Activated CD4-positive, alpha-beta memory T cell treated with anti-CD3 and anti-CD28 coated beads, Interleukin-2, amount 10 ng/mL, durations not matched to agents 7 days and 5 days (primary cell): Measurements from ENCODE around the gene HLA-DPA1. TPM values are rescaled to one million over a fixed set of nuclear protein-coding genes. Genes with fewer than 3 reads are reported as not detected.

Experiments
- CTCF ChIA-PET: fragments of 350-600 bp; sonication (Branson Sonifier 250); formaldehyde crosslinking; loops from one replicate; lab custom pipeline; 2021; ENCODE audit warnings: antibody characterized with exemption, inconsistent platforms; lab: Charles Lee
- POLR2A ChIA-PET: fragments of 350-600 bp; sonication (Branson Sonifier 250); formaldehyde crosslinking; loops from one replicate; lab custom pipeline; 2021; ENCODE audit warnings: antibody characterized with exemption; lab: Charles Lee
- DNase-seq: peaks from one replicate; pipeline ENCODE4 v3.0.0-alpha.2; 2020
- H3K27ac Mint-ChIP-seq: one replicate; pipeline ENCODE4 v1.8.0; 2021; ENCODE audit warnings: mild to moderate bottlenecking, mixed read lengths
- H3K27me3 Mint-ChIP-seq: one replicate; pipeline ENCODE4 v1.8.0; 2021; ENCODE audit warnings: mixed read lengths
- H3K36me3 Mint-ChIP-seq: one replicate; pipeline ENCODE4 v1.8.0; 2021; ENCODE audit warnings: low read depth, mixed read lengths
- H3K4me1 Mint-ChIP-seq: one replicate; pipeline ENCODE4 v1.8.0; 2021; ENCODE audit warnings: mixed read lengths
- H3K4me3 Mint-ChIP-seq: one replicate; pipeline ENCODE4 v1.8.0; 2021; ENCODE audit warnings: mild to moderate bottlenecking, mixed read lengths
- H3K9me3 Mint-ChIP-seq: one replicate; pipeline ENCODE4 v1.8.0; 2021; ENCODE audit warnings: mixed read lengths
- total RNA-seq, 2 experiments: library from RNA; stranded (reverse); gene quantifications; one replicate each; pipeline ENCODE4 v1.2.3, GENCODE V29; 2021

HLA-DPA1 gene
- 100 to 1,000 TPM; 173 to 176 TPM for total RNA-seq

- peak within 1 kb of the TSS; percentile 79 for H3K27ac Mint-ChIP-seq
- H3K27me3 Mint-ChIP-seq = no peaks in the 10 kb centered on the region
- CTCF ChIA-PET = interaction anchor here (0.8 to 1.8 kb wide), 9 partner anchors 17 to 175 kb away, joined by 3 to 5 read pairs (median 4); no protein-coding TSS in a partner anchor
- H3K36me3 Mint-ChIP-seq = peaks cover 22% of the 10 kb centered on the region
- H3K4me3 Mint-ChIP-seq = peak within 1 kb of the TSS; percentile 86
- POLR2A ChIA-PET = interaction anchor here (0.7 to 5.0 kb wide), 15 partner anchors 9 to 240 kb away, joined by 3 to 32 read pairs (median 4); partner anchors contain the start of genes BRD2, HLA-DMB and TAPBP
- peak; percentile 65 for DNase-seq
- H3K4me1 Mint-ChIP-seq = peaks cover 63% of the 10 kb centered on the region
- no peaks in the 10 kb centered on the region for H3K9me3 Mint-ChIP-seq
Observed at GRCh38 chr6:33073431-33073871, at the start of gene HLA-DPA1. TSS of gene HLA-DPA1 (minus strand) at chr6:33073649.

GRCh38 chr6:33123181-33123580, 49.7 kb upstream of the HLA-DPA1 start:
- no peak overlapping the region for H3K4me3 Mint-ChIP-seq
- ChIA-PET POLR2A (no interaction called here), CTCF (interaction anchor here (0.6 to 2.0 kb wide), 4 partner anchors 9 to 126 kb away, joined by 3 to 9 read pairs (median 4); no protein-coding TSS in a partner anchor)
- no peak overlapping the region for H3K27ac Mint-ChIP-seq
- H3K36me3 Mint-ChIP-seq = no peaks in the 10 kb centered on the region
- peaks cover 2% of the 10 kb centered on the region for H3K9me3 Mint-ChIP-seq
- no peak for DNase-seq
- peaks cover 11% of the 10 kb centered on the region for H3K4me1 Mint-ChIP-seq
- peaks cover 40% of the 10 kb centered on the region for H3K27me3 Mint-ChIP-seq

- peaks cover 62% of the 10 kb centered on the region for H3K27me3 Mint-ChIP-seq
- H3K4me1 Mint-ChIP-seq = peaks cover 10% of the 10 kb centered on the region
- no peaks in the 10 kb centered on the region for H3K36me3 Mint-ChIP-seq
- peaks cover 2% of the 10 kb centered on the region for H3K9me3 Mint-ChIP-seq
- POLR2A ChIA-PET = interaction anchor here (2.6 kb wide), 1 partner anchor 129 kb away, joined by 13 read pairs; no protein-coding TSS in a partner anchor
- no peak for DNase-seq
- CTCF ChIA-PET = interaction anchor here (0.6 to 5.7 kb wide), 9 partner anchors 16 to 883 kb away, joined by 3 to 36 read pairs (median 3); no protein-coding TSS in a partner anchor
- H3K4me3 Mint-ChIP-seq = no peak overlapping the region
- H3K27ac Mint-ChIP-seq = no peak overlapping the region
Observed at GRCh38 chr6:33120001-33120400, 46.6 kb upstream of the HLA-DPA1 start.

- Mint-ChIP-seq H3K4me1 (peaks cover 10% of the 10 kb centered on the region), H3K36me3 (no peaks in the 10 kb centered on the region)
Observed at GRCh38 chr6:33118525-33119123, 45.2 kb upstream of the HLA-DPA1 start.

GRCh38 chr6:33117811-33118277, 44.4 kb upstream of the HLA-DPA1 start:
- Mint-ChIP-seq H3K36me3 (no peaks in the 10 kb centered on the region), H3K4me1 (peaks cover 10% of the 10 kb centered on the region), H3K4me3 (no peak overlapping the region), H3K9me3 (no peaks in the 10 kb centered on the region), H3K27me3 (peaks cover 77% of the 10 kb centered on the region), H3K27ac (no peak overlapping the region)
- DNase-seq = no peak
- ChIA-PET POLR2A (no interaction called here), CTCF (interaction anchor here (0.9 to 5.7 kb wide), 3 partner anchors 18 to 131 kb away, joined by 3 to 36 read pairs (median 4); no protein-coding TSS in a partner anchor)

More at GRCh38 chr6:33118525-33119123, 45.2 kb upstream of the HLA-DPA1 start:
- peaks cover 70% of the 10 kb centered on the region for H3K27me3 Mint-ChIP-seq
- H3K4me3 Mint-ChIP-seq = no peak overlapping the region
- no peak overlapping the region for H3K27ac Mint-ChIP-seq
- DNase-seq = no peak
- ChIA-PET CTCF (interaction anchor here (0.6 to 5.7 kb wide), 3 partner anchors 128 to 130 kb away, joined by 3 to 36 read pairs (median 4); no protein-coding TSS in a partner anchor), POLR2A (interaction anchor here (2.6 kb wide), 1 partner anchor 130 kb away, joined by 13 read pairs; no protein-coding TSS in a partner anchor)
- no peaks in the 10 kb centered on the region for H3K9me3 Mint-ChIP-seq

- ChIA-PET CTCF (interaction anchor here (0.8 to 5.7 kb wide), 3 partner anchors 11 to 132 kb away, joined by 3 to 36 read pairs (median 3); no protein-coding TSS in a partner anchor), POLR2A (interaction anchor here (0.6 to 1.0 kb wide), 2 partner anchors 66 to 392 kb away, joined by 3 read pairs; no protein-coding TSS in a partner anchor)
- Mint-ChIP-seq H3K4me3 (no peak overlapping the region), H3K27me3 (peaks cover 83% of the 10 kb centered on the region), H3K9me3 (no peaks in the 10 kb centered on the region), H3K27ac (no peak overlapping the region), H3K4me1 (peaks cover 10% of the 10 kb centered on the region), H3K36me3 (no peaks in the 10 kb centered on the region)
- DNase-seq = no peak
Observed at GRCh38 chr6:33116841-33117711, 43.6 kb upstream of the HLA-DPA1 start.

GRCh38 chr6:33116417-33116816, 43.0 kb upstream of the HLA-DPA1 start:
- H3K9me3 Mint-ChIP-seq = no peaks in the 10 kb centered on the region
- CTCF ChIA-PET = interaction anchor here (0.8 to 5.7 kb wide), 3 partner anchors 11 to 132 kb away, joined by 3 to 36 read pairs (median 3); no protein-coding TSS in a partner anchor
- H3K4me1 Mint-ChIP-seq = peaks cover 10% of the 10 kb centered on the region
- no peaks in the 10 kb centered on the region for H3K36me3 Mint-ChIP-seq
- H3K27me3 Mint-ChIP-seq = peaks cover 84% of the 10 kb centered on the region
- no peak overlapping the region for H3K4me3 Mint-ChIP-seq
- POLR2A ChIA-PET = interaction anchor here (1.0 kb wide), 1 partner anchor 67 kb away, joined by 3 read pairs; no protein-coding TSS in a partner anchor
- no peak overlapping the region for H3K27ac Mint-ChIP-seq
- DNase-seq = no peak

- Mint-ChIP-seq H3K27me3 (peaks cover 88% of the 10 kb centered on the region), H3K36me3 (no peaks in the 10 kb centered on the region), H3K4me1 (peaks cover 10% of the 10 kb centered on the region), H3K4me3 (no peak overlapping the region), H3K27ac (no peak overlapping the region), H3K9me3 (no peaks in the 10 kb centered on the region)
- ChIA-PET POLR2A (no interaction called here), CTCF (interaction anchor here (0.7 to 0.9 kb wide), 2 partner anchors 9 to 16 kb away, joined by 3 read pairs; no protein-coding TSS in a partner anchor)
- no peak for DNase-seq
Observed at GRCh38 chr6:33114406-33114805, 41.0 kb upstream of the HLA-DPA1 start.

- ChIA-PET POLR2A (no interaction called here), CTCF (interaction anchor here (0.7 to 0.9 kb wide), 2 partner anchors 9 to 16 kb away, joined by 3 read pairs; no protein-coding TSS in a partner anchor)
- Mint-ChIP-seq H3K9me3 (no peaks in the 10 kb centered on the region), H3K4me3 (no peak overlapping the region), H3K4me1 (peaks cover 10% of the 10 kb centered on the region), H3K27ac (no peak overlapping the region), H3K27me3 (peaks cover 87% of the 10 kb centered on the region), H3K36me3 (no peaks in the 10 kb centered on the region)
- no peak for DNase-seq
Observed at GRCh38 chr6:33113755-33114154, 40.3 kb upstream of the HLA-DPA1 start.

GRCh38 chr6:33112148-33112547, 38.7 kb upstream of the HLA-DPA1 start:
- Mint-ChIP-seq H3K36me3 (no peaks in the 10 kb centered on the region), H3K27ac (no peak overlapping the region), H3K9me3 (no peaks in the 10 kb centered on the region), H3K4me1 (peaks cover 4% of the 10 kb centered on the region), H3K4me3 (no peak overlapping the region), H3K27me3 (peaks cover 86% of the 10 kb centered on the region)
- CTCF ChIA-PET = interaction anchor here (0.6 to 1.4 kb wide), 3 partner anchors 14 to 43 kb away, joined by 3 to 5 read pairs (median 3); no protein-coding TSS in a partner anchor
- peak; percentile 29 for DNase-seq
- POLR2A ChIA-PET = no interaction called here

- no peak overlapping the region for H3K4me3 Mint-ChIP-seq
- H3K36me3 Mint-ChIP-seq = no peaks in the 10 kb centered on the region
- H3K27me3 Mint-ChIP-seq = peaks cover 82% of the 10 kb centered on the region
- CTCF ChIA-PET = no interaction called here
- POLR2A ChIA-PET = no interaction called here
- no peak overlapping the region for H3K27ac Mint-ChIP-seq
- DNase-seq = no peak
- no peaks in the 10 kb centered on the region for H3K9me3 Mint-ChIP-seq
- H3K4me1 Mint-ChIP-seq = no peaks in the 10 kb centered on the region
Observed at GRCh38 chr6:33108307-33108706, 34.9 kb upstream of the HLA-DPA1 start.

GRCh38 chr6:33107641-33108040, 34.2 kb upstream of the HLA-DPA1 start:
- ChIA-PET POLR2A (no interaction called here), CTCF (no interaction called here)
- no peak for DNase-seq
- Mint-ChIP-seq H3K36me3 (no peaks in the 10 kb centered on the region), H3K27ac (no peak overlapping the region), H3K27me3 (peaks cover 80% of the 10 kb centered on the region), H3K9me3 (no peaks in the 10 kb centered on the region), H3K4me1 (no peaks in the 10 kb centered on the region), H3K4me3 (no peak overlapping the region)
